ENCODE data around the gene NOS2. TPM values are rescaled to one million over a fixed set of nuclear protein-coding genes. Genes with fewer than 3 reads are reported as not detected.

NOS2 gene
- total RNA-seq, 4 donors from 2014 or later, result 6.7 to 16.5 (median 7.7) TPM

DNA sequence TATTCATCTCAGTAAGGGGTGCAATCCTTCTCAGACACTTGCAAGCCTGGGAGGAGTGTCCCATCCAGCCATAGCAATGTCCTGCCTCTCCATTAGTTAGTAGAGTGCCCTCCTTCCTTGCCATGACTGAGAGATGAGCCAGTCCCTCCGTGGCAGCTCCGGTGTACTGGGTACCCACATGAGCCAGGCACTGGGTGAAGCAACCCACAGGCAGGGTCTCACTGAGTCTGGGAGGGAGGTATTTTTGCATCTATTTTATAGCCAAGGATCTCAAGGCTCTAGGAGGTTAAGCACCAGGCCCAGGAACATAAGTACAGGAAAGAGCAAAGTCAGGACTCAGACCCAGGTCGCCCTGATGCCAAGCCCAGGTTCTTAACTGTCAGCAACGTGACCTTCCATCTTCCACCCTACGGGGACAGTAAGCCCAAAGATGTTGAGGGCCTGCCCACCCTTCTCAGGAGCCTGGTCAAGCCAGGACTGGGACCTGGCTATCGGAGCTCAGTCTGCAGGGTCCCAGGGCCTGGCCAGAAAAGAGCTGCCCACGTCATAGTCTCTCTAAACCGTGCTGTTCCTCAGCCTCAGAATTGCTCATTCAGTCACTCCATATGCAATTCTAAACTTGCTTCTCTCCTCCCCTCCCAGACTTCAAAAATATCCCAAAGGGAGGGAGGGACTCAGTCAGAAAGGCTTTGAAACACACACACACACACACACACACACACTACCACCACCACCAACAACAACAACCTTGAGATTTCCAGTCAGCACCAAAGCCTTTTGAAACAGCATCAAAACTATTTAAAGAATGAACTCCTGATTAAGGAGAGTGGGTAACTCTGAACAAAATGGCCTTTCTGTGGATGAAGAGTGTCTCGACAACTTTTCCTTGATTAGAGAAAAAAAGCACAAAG lies 16.6 kb downstream of the NOS2 start:
- Histone ChIP-seq H3K9me3 (no peaks in the 10 kb centered on the region), H3K27me3 (no peaks in the 10 kb centered on the region), H3K27ac (no peak overlapping the region), H3K36me3 (no peaks in the 10 kb centered on the region), H3K4me1 (no peaks in the 10 kb centered on the region), H3K4me3 (no peak overlapping the region)
- no peak for DNase-seq
- no peak for TF ChIP-seq POLR2A (IDR thresholded peaks at IDR 0.05)
- TF ChIP-seq, protein P1, sequence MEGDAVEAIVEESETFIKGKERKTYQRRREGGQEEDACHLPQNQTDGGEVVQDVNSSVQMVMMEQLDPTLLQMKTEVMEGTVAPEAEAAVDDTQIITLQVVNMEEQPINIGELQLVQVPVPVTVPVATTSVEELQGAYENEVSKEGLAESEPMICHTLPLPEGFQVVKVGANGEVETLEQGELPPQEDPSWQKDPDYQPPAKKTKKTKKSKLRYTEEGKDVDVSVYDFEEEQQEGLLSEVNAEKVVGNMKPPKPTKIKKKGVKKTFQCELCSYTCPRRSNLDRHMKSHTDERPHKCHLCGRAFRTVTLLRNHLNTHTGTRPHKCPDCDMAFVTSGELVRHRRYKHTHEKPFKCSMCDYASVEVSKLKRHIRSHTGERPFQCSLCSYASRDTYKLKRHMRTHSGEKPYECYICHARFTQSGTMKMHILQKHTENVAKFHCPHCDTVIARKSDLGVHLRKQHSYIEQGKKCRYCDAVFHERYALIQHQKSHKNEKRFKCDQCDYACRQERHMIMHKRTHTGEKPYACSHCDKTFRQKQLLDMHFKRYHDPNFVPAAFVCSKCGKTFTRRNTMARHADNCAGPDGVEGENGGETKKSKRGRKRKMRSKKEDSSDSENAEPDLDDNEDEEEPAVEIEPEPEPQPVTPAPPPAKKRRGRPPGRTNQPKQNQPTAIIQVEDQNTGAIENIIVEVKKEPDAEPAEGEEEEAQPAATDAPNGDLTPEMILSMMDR (IDR thresholded peaks at IDR 0.05), result no peak

DNA sequence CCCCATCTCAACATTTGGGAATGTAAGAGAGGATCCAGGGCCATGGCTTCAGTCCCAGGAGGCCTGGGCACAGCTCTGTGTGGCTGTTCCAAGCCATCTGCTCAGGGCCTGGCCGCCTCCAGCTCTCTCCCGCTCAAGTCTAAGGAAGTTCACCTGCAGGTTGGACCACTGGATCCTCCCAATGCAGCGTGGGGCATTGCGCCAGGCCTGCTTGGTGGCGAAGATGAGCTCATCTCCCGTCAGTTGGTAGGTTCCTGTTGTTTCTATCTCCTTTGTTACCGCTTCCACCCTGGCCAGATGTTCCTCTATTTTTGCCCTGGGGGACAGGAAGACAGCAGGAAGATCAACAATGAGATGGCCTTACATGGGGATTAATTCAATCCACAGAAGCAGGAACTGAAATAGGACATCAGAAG lies 17.5 kb downstream of the NOS2 start:
- H3K4me1 ChIP-seq, result no peaks in the 10 kb centered on the region
- H3K27me3 ChIP-seq, result no peaks in the 10 kb centered on the region
- no peak for TF ChIP-seq POLR2A (IDR thresholded peaks at IDR 0.05)
- TF ChIP-seq, protein P1 (IDR thresholded peaks at IDR 0.05), result no peak
- no peak for DNase-seq
- H3K9me3 ChIP-seq, result no peaks in the 10 kb centered on the region
- no peak overlapping the region for H3K27ac ChIP-seq
- H3K4me3 ChIP-seq, result no peak overlapping the region
- H3K36me3 ChIP-seq, result no peaks in the 10 kb centered on the region

DNA sequence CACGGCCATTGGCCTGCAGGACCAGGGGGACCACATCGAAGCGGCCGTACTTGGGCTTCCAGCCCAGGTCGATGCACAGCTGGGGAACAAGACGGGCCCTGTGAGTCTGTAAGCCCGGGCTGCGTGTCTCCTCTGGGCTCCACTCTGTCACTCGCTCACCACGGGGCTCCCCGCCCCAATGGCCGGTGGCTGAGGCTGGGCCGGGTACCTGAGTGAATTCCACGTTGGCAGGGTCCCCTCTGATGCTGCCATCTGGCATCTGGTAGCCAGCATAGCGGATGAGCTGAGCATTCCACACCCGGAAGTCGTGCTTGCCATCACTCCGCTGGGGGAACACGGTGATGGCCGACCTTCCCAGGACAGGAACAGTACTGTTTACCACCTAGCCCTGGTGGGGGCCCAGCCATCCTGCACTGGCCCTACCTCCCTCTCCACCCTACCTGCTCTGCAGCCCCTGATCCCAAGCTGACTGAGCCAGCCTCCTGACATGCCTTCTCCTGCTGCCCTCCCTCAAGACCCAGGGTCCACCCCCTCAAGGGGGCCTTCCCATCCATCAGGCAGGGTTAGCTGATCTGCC lies 19.4 kb downstream of the NOS2 start:
- DNase-seq, result no peak
- Histone ChIP-seq H3K4me3 (no peak overlapping the region), H3K36me3 (no peaks in the 10 kb centered on the region), H3K4me1 (no peaks in the 10 kb centered on the region), H3K27me3 (no peaks in the 10 kb centered on the region), H3K9me3 (no peaks in the 10 kb centered on the region), H3K27ac (no peak overlapping the region)
- TF ChIP-seq, protein P1 (IDR thresholded peaks at IDR 0.05), result no peak
- no peak for TF ChIP-seq POLR2A (IDR thresholded peaks at IDR 0.05)

DNA sequence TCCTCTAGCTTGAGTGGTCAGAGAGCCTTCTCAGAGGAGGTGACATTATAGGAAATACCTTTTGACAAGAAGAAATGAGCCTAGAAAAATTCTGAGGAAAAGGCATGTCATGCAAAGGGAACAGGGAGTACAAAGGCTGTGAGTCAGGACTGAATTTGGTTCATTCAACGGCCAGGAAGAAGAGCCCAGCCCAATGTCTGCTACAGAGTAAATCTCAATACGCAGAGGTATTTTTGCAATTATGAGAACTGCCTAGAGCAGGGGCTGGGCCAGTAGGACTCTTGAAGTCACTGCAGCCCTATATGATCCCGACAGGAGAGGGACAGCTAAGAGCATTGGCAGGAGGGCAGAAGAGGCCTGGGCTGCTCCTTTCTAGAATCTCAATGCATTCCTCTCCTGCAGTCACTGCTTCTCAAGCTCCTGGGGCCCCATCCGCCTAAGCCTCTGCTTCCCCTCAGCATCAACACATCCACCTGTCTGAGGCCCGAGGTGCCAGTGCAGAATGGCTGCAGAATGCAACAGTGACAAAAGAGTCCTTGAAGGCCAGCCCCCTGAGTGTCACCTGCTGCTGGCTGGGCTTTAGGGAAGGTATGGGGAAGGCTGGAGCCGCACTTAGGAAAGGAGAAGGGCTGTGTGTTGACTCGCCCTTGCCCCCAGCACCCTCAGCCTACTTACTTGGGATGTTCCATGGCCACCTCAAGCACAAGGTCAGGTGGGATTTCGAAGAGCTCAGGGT lies 20.1 kb downstream of the NOS2 start:
- Histone ChIP-seq H3K27ac (no peak overlapping the region), H3K4me1 (no peaks in the 10 kb centered on the region), H3K4me3 (no peak overlapping the region), H3K27me3 (no peaks in the 10 kb centered on the region), H3K9me3 (no peaks in the 10 kb centered on the region), H3K36me3 (no peaks in the 10 kb centered on the region)
- TF ChIP-seq, protein P1 (IDR thresholded peaks at IDR 0.05), result no peak
- no peak for TF ChIP-seq POLR2A (IDR thresholded peaks at IDR 0.05)
- DNase-seq, result no peak

DNA sequence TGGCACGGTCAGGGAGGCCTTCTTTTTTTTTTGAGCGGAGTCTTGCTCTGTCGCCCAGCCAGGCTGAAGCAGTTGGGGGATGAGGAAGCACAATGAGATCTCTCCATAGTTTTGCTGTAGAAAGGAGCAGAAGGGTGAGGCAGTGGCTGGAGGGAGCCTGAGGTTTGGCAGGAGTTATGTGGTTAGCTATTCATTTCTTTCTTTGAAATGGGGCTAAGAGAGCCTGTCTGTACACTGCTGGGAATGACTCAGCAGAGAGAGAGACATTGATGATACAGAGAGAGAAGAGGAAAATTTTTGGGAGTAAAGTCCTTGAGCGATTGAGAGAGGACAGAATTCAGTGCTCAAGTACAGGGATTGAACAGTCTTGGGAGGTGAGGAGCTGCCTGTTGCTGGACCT lies 22.1 kb downstream of the NOS2 start:
- H3K4me3 ChIP-seq, result no peak overlapping the region
- H3K27me3 ChIP-seq, result no peaks in the 10 kb centered on the region
- TF ChIP-seq, protein P1 (IDR thresholded peaks at IDR 0.05), result no peak
- no peak for TF ChIP-seq POLR2A (IDR thresholded peaks at IDR 0.05)
- no peaks in the 10 kb centered on the region for H3K9me3 ChIP-seq
- DNase-seq, result no peak
- H3K36me3 ChIP-seq, result peaks cover 0 to 4% (median 0%) of the 10 kb centered on the region in 3 donors
- H3K4me1 ChIP-seq, result no peaks in the 10 kb centered on the region
- no peak overlapping the region for H3K27ac ChIP-seq
